ENCODE results near the gene RPS19.

RPS19 gene

DNA sequence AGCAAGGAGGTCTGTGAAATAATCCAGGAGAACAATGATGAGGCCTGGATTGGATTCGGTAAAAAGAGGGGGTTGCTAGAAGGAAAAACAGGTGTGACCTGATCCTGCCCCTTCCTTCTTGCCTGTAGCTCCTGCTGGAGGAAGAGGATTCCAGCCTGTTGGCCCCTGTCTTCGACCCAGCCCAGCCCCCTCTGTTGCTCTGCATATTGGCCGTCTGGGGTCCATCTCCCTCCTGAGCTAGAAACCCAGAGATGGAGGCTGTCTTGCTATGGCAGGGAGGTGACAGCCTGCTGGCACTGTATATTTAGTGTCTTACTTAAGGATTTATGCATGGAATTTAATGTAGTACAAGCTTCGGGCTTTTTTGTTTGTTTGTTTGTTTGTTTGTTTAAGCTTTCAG, 8.6 kb upstream of the RPS19 start:
- Histone ChIP-seq H3K4me1 (no peaks in the 10 kb centered on the region), H3K36me3 (no peaks in the 10 kb centered on the region), H3K9me3 (no peaks in the 10 kb centered on the region), H3K27me3 (peaks cover 71% of the 10 kb centered on the region), H3K4me3 (ENCODE audit: low read depth, low read length) (no peak overlapping the region)
- DNase-seq: no peak
- TF ChIP-seq CTCF (IDR thresholded peaks at IDR 0.05; ENCODE audit: low read depth, low read length): no peak

DNA sequence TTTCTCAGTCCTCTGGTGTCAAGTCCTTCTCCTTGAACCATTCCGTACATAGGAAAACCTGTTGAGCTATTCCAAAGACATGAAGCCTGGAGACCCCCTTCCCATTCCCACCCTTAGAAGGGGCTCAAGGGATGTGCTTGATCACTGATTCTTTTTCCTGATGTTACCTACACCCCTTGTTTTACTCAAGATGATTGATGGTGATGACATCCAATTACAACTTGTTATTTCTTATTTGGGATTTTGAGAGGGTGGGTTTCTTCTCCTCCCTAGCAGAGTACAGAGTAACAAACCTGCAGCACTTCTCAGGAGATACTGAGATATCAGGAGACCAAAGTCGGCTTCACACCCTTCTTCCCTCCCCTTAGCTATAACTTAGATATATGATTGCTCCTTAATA, 6.7 kb upstream of the RPS19 start:
- no peak overlapping the region for H3K4me3 ChIP-seq (ENCODE audit: low read depth, low read length)
- DNase-seq: no peak
- no peaks in the 10 kb centered on the region for H3K36me3 ChIP-seq
- peaks cover 87% of the 10 kb centered on the region for H3K27me3 ChIP-seq
- no peaks in the 10 kb centered on the region for H3K4me1 ChIP-seq
- no peak for TF ChIP-seq CTCF (IDR thresholded peaks at IDR 0.05; ENCODE audit: low read depth, low read length)
- H3K9me3 ChIP-seq: no peaks in the 10 kb centered on the region

- peaks cover 83% of the 10 kb centered on the region for H3K27me3 ChIP-seq
- DNase-seq: no peak
- H3K9me3 ChIP-seq: no peaks in the 10 kb centered on the region
- no peak overlapping the region for H3K4me3 ChIP-seq (ENCODE audit: low read depth, low read length)
- no peaks in the 10 kb centered on the region for H3K36me3 ChIP-seq
- H3K4me1 ChIP-seq: no peaks in the 10 kb centered on the region
- no peak for TF ChIP-seq CTCF (IDR thresholded peaks at IDR 0.05; ENCODE audit: low read depth, low read length)
Observed at GRCh38 chr19:41853768-41854167, 6.3 kb upstream of the RPS19 start.

DNA sequence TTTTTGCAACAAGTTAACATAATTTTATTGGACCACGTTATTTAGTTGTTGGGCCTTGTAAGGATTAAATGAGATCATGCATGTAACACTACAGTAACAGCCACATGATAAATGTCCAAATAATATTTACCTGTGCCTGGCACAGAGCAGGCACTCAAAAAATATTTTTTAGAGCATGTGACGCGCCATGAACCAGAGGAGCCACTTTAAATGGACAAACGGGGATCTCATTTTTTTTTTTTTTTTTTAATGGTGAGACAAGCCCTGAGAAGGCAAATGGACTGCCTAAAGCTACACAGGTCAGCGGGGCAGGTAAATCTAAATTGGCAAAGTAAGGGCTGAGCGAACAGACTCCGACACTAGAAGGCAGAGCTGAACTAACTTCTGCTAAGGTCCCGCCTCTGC, 840 bp upstream of the RPS19 start:
- H3K27me3 ChIP-seq: peaks cover 35% of the 10 kb centered on the region
- no peaks in the 10 kb centered on the region for H3K9me3 ChIP-seq
- H3K4me3 ChIP-seq (ENCODE audit: low read depth, low read length): peak overlapping the region; percentile 91
- H3K4me1 ChIP-seq: no peaks in the 10 kb centered on the region; the same call in 1 of the 2 replicates
- peaks cover 41% of the 10 kb centered on the region for H3K36me3 ChIP-seq
- DNase-seq: no peak
- no peak for TF ChIP-seq CTCF (IDR thresholded peaks at IDR 0.05; ENCODE audit: low read depth, low read length)

DNA sequence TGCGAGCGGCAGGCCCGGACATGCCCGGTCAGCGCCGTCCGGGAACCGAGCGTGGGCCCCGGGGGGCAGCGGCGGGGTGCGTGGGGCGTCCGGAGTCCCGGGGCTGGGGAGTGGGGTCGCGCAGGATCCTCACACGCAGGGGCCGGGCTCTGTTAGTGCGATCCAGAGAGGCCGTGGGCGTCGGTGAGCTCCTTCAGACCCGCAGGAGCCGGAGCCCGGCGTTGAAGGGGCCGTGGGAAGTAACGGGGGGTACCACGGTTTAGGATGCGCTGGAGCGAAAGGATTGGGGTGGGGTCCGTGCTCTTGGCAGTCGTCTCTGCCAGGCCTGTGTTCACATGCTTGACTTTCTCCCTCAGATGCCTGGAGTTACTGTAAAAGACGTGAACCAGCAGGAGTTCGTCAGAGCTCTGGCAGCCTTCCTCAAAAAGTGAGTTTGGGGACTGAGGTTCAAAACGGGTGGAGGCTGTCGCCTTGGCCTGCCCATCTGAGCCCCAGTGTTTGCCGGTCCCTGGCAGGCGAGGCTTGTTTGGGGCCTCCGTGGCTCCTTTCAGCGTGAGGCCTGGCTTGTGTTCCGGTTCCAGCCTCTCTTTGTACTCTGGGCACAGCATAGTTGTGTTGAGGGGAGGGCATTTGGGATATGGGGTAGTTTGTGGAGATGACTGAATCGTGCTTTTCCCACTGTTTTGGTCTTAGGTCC, 512 bp downstream of the RPS19 start:
- H3K4me1 ChIP-seq: no peaks in the 10 kb centered on the region; the same call in 1 of the 2 replicates
- H3K36me3 ChIP-seq: peaks cover 55% of the 10 kb centered on the region

More for the DNA sequence above, 512 bp downstream of the RPS19 start:
- Histone ChIP-seq H3K9me3 (no peaks in the 10 kb centered on the region), H3K4me3 (ENCODE audit: low read depth, low read length) (peak overlapping the region; percentile 91), H3K27me3 (peaks cover 21% of the 10 kb centered on the region)
- no peak for DNase-seq
- no peak for TF ChIP-seq CTCF (IDR thresholded peaks at IDR 0.05; ENCODE audit: low read depth, low read length)

Measured in BE2C (cell line).